GM19351 (cell line): ENCODE measurements around the gene CACNA1C.

Experiments
- ATAC-seq: cut with Tn5 transposase; IDR thresholded peaks from one replicate; pipeline ENCODE4 v1.9.1; 2021; ENCODE audit warnings: mild to moderate bottlenecking, moderate library complexity; ENCODE audit not compliant: unreplicated experiment

CACNA1C gene

DNA sequence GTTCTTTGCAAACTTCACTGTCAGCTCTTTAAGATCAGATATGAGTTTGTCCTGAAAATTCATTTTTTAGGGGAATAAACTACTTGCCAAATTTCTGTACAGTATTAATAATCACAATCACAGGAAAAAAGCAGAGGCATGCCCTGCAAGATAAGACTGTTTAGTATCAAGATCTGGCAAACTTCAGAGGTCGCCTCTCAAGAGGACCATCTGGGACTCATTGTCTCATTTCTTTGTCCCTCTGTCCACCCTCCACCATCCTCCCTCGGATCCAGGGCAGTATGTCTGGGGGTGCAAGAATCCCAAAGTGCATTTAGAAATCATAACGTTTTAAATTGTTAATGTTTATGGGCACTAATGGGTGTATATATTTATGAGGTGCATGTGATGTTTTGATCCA lies 509.6 kb downstream of the CACNA1C start:
- ATAC-seq: no peak

DNA sequence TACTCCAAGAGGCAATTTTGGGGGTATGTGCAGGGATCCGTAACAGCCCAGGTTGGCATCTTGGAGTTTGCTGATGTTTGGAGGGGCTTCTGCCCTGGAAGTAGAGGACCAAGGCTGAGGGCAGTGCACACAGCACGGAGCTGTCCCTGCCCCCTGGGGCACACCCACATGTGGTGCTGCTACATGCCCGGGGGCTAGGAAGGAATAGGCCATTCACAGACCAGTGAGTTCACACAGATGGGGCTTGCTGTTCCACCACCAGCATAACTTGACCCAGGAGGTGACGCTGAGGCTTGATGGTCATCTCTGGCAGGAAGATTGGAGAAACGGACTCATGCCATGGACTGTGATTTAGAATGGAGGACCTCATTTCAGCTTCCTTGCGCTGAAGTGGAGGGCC lies 510.9 kb downstream of the CACNA1C start:
- ATAC-seq: no peak

DNA sequence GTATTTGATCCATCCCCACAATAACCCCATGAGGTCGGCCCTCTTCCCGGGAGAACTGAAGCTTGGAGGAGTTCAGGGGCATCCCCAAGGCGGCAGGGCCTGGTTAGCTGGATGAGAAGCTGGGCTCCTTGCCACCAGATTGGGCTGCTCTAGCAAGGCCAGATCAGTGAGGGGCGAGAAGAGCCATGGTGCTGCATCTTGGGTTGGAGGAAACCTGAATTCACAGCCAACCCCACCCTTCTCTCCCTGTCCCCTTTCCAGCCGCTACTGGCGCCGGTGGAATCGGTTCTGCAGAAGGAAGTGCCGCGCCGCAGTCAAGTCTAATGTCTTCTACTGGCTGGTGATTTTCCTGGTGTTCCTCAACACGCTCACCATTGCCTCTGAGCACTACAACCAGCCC lies 513.4 kb downstream of the CACNA1C start:
- ATAC-seq: no peak

DNA sequence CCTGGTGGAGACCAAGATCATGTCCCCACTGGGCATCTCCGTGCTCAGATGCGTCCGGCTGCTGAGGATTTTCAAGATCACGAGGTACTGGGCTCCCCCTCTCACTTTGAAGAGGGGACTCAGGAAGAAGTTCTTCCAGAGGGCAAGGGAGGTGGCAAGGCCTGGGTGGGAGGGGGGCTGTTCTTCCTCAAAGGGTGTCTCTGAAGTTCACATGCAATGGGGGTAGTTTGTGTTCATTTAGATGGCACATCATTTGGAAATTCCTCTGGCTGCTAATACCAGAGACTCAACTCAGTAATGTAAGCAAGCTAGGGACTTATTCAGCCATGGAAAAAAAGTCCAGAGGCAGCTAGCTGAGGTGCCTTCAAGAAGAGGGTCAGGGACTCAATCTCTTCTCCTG lies 514.9 kb downstream of the CACNA1C start:
- ATAC-seq: no peak

DNA sequence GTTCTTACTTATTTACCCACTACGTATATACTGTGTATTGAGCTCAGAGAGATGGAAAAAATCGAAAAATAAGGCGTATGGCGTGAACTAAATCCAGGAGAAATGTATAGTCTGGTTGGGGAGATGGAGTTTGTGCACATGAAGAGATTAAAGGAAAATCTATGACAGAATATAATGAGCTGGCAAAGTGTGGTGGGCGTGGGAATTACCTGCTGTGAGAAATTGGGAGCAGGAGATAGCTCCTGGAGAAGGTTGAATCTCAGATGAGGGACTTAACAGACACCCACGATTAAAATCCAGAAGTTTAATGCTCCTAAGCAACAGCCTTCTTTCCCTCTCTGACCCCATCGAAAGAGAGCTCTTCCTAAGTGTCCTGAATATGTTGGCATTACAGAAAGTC lies 517.8 kb downstream of the CACNA1C start:
- no peak for ATAC-seq

DNA sequence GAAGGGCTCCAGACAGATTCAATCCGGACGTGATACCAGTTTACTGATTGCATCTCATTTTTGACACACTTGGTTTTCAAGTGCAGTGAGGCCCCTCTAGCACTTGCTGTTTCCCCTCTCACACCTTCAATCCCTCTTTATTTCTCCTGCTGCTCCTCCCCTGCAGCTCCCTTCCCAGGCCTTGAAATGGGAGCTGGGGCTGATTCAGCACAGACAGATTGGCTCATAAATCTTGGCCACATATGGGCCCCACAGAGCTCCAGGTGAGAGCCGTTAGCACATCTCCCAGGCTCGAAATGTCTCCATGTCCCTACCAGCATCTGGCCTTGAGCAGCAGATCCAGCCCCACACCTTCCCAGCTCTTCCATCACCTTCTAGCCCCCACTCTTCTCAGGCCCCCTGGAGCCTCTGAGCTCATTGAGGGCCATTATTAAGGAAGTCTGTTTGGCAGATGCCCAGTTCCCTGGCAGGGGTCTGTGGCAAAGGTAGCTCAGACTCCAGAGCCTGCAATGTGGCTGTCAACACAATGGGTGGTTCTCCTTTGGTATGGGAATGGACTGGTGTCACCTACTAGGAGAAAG lies 521.7 kb downstream of the CACNA1C start:
- no peak for ATAC-seq

DNA sequence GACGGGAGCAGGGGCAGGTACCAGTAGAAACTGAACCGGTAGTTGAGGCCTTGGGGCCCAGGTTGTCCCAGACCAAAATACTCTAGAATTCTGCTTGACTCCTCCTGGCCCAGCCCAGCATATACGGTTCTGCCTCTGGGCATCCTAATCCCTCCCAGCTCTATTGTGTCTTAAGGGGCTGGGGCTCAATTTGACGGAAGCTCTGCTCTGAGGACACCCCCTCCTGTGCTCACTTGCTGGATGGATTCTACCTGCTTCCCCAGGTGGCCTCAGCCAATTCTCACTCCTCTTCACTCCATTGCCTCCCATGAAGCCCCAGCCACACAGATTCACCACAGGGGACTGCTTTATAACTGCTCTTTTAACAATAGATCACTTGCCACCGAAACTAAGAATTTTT lies 522.5 kb downstream of the CACNA1C start:
- ATAC-seq: no peak

DNA sequence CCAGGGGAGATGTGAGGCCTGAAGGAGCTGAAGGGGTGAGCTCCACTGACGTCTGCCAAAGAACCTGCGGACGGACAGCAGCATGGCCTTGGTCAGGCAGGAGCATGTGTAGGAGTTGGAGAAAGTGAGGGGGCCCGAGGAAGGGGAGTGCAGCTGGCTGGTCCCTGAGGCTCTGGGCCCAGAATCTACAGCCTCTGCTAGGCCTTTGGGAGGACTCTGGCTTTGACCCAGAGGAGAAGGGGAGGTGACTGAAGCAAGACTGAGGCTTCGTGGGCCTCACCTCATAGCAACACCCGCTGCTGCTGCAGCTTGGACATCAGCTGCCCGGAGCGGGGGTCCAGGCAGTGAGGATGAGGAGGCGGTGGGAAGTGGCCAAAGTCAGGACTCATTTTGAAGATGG lies 525.4 kb downstream of the CACNA1C start:
- ATAC-seq: no peak

DNA sequence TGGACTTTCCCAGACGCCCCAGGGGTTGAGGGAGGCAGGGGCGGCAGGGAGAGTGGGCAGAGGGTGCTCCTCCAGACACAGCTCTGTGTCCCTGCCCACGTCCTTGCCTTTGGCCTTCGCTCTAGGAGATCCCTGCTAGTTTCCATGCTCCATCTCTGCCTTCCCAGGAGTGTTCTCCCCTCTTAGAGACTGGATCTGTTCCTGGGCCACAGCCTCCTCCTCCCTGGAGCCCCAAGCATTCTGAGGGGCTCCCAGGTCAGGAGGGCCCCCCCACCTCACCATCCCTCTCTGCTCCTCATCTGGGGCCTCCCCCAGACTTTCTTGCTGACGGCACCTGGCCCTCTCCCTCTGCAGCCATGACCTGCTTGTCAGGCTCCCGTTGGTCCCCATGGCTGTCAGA lies 526.0 kb downstream of the CACNA1C start:
- ATAC-seq: no peak

DNA sequence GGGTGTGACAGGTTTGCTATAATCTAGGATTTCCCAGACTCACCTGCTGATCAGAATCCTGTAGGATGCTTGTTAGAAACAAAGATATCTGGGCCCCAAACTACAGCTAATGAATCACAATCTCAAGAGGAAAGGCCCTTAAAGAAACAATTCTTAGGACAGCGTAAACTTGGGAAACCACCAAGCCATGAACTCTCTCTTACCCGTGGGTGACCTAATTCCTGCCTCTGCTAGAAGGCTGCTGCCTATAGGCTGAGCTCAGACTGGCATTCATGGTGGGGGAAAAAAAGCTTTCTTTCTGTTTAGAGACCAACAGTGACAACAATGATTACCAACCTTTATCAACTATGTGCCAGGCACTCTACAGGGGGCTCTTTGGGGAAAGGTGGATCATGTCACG lies 528.0 kb downstream of the CACNA1C start:
- ATAC-seq: no peak

DNA sequence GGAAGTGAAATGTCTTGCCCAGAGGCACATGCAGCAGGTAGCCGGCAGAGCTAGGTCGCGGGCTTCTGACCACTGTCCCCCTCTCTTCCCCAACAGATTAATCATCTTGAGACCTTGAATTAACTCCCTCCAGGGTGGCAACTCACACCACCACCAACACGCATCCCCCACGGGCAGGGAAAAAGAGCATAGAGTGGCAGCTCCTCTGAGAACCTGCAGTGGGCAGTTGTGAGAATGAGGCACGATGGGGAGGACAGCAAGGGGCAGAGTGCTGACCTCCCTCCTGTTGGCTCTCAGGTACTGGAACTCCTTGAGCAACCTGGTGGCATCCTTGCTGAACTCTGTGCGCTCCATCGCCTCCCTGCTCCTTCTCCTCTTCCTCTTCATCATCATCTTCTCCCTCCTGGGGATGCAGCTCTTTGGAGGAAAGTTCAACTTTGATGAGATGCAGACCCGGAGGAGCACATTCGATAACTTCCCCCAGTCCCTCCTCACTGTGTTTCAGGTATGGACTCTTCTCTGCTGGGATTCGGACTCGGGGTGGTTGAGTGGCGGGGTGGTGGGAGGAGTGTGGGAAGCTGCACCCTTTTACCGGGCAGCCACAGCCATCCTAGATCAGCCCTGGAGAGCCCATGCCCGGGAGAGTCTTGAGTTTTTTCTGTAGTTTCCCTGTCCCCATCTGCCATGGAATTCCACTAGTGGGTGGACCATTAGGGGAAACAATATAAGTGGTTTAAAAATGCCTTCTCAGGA lies 528.7 kb downstream of the CACNA1C start:
- ATAC-seq: no peak

DNA sequence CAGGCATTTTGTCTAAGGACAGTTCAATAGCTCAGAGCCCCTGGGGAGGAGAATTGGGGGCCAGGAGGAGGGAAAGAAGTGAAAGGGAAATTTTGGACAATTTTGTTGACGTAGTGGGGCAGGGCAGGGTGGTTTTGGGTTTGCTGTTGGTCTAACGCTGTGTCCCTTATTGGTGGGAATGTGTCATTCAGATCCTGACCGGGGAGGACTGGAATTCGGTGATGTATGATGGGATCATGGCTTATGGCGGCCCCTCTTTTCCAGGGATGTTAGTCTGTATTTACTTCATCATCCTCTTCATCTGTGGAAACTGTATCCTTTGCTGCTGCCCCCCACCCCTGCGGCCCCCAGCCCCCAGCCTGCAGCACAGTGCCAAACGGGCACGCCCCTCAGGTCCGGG lies 529.8 kb downstream of the CACNA1C start:
- no peak for ATAC-seq

DNA sequence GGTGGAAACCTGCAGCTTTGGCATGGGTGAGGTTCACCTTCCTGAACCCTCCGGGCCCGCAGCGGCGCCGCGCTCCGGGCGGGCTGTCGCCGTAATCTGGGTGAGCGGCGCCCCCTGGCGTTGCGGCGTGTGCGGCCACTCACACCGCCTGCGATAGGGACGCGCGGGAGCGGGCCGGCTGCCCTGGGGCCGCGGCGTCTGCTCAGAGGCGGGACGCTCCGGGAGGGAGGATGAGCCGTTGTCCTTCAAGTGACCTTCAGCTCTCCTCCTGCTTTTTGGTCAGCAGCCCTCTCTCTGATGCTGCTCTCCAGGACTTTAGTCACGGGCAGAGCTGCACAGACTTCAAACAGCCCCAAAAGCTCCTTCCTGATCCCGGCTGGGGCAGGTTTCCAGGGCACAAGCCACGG lies 530.3 kb downstream of the CACNA1C start:
- ATAC-seq: no peak

DNA sequence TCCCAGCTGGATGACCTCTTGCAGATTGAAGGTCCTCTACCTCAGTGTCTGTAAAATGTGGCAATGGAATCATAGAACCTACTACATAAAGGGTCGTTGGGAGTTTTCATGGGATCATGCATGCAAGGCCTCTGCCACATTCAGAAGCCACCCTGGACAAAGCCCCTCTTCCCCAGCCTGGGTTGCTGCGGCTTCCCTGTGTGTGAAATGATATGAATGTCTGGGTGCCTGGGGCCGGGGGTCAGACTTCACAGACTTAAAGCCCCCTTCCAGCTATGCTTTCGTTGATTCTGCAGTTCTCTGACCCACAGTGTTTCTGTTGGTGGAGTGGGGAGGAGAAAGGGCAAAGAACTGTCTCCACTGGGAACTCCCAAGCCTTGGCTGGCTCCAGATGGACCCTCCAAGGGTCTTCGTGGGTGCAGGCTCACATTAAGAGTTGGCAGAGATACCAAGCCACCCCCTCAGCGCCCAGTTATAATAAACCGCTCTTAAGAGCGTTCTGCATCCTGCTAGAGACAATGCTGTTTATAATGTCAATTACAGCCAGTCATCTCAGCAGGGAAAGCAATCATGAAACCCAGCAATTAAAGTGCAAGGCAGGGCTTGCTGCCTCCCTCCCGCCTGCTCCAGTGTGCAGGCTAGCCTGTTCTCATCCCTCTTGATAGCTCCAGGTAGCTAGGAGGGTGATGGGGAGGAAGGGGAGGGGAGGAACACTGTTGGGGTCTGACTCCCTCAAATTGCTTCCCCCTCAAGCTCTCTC lies 531.0 kb downstream of the CACNA1C start:
- no peak for ATAC-seq

DNA sequence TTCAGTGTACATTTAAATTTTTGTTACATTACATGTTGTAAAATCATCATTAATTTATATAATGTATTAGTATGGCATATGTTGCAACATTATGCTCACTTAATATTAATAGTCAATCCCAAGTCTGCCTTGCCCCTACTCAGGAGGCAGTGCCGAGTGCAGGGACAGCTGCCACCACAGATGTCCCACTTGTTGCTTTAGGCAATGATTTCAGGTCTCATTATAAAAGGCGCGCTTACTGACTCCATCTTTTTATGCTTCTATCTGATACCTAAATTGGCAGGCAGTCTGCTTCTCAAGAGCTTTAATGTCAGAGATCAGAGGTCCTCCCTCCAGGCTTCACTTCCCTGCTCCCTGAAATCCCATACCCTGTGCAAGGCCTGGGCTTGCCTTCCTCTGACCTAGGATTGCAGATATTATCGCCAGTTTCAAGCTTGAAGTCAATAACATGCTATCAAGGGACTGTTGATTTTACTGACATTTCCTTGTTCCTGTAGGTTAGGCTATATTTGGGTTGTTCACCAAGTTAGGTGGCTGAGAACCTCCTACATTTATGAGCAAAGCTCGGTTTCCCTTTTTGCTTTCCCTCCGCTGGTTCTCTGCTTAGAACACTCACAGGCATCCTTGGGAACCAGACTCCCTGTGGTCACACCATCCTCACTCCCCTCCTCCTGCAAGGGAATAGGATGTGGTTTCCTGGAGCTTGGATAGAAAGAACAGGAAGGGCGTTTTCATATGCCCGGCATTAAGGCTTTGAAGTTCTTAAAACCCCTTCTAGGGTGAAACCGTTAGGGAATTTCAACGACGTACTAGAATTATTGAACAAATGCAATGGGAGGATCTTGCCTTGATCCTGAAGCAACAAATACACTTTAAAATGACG lies 533.6 kb downstream of the CACNA1C start:
- ATAC-seq: no peak

DNA sequence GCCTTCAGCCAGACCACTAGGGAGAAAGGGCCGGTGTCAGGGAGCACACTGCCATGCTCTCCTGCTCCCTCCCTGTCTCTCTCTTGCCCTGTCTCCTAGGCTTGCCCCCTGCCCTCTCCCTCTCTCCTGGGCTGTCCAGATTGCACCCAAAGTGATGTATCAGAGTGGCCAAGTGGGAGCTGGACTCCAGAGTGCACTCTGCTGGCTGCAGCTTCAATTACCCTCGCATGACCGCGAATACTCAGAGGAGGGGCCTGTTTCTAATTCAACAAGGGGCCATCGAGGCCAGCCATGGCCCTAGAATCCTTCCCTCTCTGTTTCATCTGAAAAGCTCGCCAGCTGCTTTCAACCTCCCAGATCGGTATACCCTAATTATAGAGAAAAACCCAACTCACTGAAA lies 535.6 kb downstream of the CACNA1C start:
- ATAC-seq: no peak

DNA sequence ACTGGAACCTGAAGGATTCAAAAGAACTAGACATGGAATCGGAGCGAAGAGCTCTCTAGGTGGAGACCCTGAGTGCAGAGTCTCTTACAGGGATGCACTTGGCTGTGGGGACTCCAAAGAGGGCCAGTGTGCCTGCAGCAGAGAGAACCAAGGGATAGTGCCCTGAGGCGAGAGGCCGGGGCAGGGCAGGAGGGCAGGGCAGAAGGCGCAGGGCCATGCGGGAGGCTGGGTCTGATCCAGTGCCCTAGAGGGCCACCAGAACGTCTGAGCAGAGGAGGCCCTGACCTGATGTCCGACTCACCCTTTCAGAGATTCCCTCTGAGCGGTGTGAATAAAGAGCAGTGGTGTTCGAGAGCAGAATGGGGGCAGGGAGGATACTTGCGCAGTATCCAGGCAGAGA lies 536.6 kb downstream of the CACNA1C start:
- no peak for ATAC-seq

DNA sequence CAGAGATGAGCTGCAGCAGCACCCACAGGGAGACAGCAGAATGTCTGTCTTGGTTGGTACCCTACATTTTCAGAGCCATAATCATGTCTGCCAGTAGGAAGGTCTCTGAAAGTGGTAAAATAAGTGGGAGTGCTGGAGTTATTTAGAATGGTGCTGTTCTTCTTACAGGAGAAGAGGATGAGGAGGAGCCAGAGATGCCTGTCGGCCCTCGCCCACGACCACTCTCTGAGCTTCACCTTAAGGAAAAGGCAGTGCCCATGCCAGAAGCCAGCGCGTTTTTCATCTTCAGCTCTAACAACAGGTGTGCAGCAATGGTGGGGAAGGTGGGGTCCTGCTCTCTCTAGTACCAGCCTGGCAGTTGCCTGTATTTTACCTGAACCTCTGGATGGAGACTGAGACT lies 540.3 kb downstream of the CACNA1C start:
- no peak for ATAC-seq

DNA sequence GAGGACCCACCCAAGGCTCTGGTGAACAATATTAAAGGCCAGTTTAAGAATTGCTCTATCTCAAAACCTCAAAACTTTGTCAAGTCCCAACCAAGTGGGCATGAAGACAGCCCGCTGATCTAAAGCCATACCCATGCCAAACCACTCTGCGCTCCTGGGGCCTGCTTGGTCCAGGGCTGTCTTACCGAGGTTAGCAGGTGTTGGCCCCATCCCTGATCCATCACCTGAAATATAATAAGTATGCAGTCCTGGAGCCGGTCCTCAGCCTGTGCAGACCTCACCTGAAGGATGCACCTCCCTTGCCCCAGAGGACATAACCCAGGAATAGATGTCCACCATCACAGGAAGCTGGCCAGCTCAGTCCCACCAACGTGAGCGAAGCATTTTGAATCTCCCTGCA lies 543.7 kb downstream of the CACNA1C start:
- ATAC-seq: no peak

DNA sequence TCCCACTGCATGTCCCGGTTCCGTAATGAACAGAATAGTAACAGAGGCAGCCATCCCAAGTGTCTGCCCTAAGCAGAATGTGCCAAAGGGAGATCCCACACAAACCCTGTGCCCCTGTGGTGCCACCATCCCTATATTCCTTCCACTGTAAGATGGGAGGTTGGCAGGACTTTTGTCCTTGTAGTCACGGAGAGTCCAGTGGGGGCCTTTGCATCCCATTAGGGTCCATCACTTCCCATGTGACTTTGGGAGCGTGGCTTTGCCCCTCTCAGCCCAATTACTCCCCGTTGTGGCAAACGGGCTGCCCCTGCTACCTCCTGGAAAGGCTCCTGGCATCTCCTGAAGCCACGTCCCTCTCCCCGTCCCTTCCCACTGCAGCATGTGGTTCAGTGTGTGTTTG lies 552.5 kb downstream of the CACNA1C start:
- no peak for ATAC-seq

DNA sequence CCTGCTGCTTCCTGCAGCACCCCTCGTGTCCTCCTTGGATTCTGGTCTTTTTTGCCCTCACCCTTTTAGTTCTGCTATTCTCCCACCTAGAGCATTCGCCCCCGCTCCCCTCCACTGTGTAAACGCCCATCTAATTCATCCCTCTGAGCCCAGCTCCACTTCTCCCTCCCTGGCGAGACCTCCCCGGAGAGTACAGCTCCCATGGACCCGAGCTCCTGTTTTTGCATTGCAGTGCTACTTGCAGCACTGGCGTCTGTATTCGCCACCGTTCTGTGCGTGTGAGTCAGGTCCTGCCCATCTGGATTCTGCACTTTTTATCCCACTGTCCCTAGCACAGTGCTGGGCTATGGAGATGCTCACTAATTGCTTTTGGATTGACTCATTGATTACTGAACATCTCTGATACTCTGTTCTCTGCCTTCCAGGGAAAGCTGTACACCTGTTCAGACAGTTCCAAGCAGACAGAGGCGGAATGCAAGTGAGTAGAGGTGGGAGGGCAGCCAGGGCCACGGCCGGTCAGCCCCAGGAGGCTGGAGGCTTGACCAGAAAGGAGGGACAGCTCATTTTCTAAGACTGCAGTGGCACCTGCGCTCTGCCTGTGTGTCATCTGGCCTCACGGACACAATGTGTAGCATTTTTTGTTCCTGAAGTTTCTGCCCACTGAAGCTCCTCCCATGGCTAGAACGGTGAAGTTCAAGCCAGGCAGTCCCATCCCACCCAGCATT lies 553.6 kb downstream of the CACNA1C start:
- no peak for ATAC-seq
